Liver (tissue), 9 donors: ENCODE results near the gene CACHD1. TPM values are rescaled to one million over a fixed set of nuclear protein-coding genes. Genes with fewer than 3 reads are reported as not detected.

Experiments
- DNase-seq: peaks from one replicate; pipeline ENCODE4 v3.0.0-alpha.2; 2017; ENCODE audit warnings: low spot score
- H3K27ac ChIP-seq, 2 donors: one replicate each; pipeline ENCODE4 v1.7.0; 2013; ENCODE audit warnings: inconsistent platforms in 2 of 2, low read length in 2 of 2, control low read depth in 1 of 2, low read depth in 1 of 2, mild to moderate bottlenecking in 1 of 2
- H3K27me3 ChIP-seq, 4 donors: one replicate each; pipeline versions ENCODE4 v1.6.1 to v1.7.0; 2013; ENCODE audit warnings: low read length in 3 of 4, inconsistent platforms in 1 of 4, mild to moderate bottlenecking in 1 of 4, moderate library complexity in 1 of 4; ENCODE audit not compliant: control insufficient read depth in 4 of 4, insufficient read depth in 4 of 4
- H3K36me3 ChIP-seq, 4 donors: one replicate each; pipeline versions ENCODE4 v1.6.1 to v1.7.0; 2013; ENCODE audit warnings: low read length in 3 of 4, mild to moderate bottlenecking in 3 of 4, low read depth in 1 of 4, moderate library complexity in 1 of 4; ENCODE audit not compliant: control insufficient read depth in 4 of 4, insufficient read depth in 3 of 4
- H3K4me1 ChIP-seq, 4 donors: one replicate each; pipeline versions ENCODE4 v1.6.1 to v1.7.0; 2013; ENCODE audit warnings: low read length in 3 of 4, mild to moderate bottlenecking in 3 of 4, moderate library complexity in 1 of 4; ENCODE audit not compliant: control insufficient read depth in 4 of 4, insufficient read depth in 4 of 4
- H3K4me3 ChIP-seq, 3 donors: one replicate each; pipeline versions ENCODE4 v1.6.1 to v1.7.0; 2013; ENCODE audit warnings: low read length in 3 of 3, control low read depth in 1 of 3, low read depth in 1 of 3, mild to moderate bottlenecking in 1 of 3
- H3K9ac ChIP-seq, 2 donors: one replicate each; pipeline ENCODE4 v1.7.0; 2013; ENCODE audit warnings: low read length in 2 of 2, mild to moderate bottlenecking in 2 of 2, moderate library complexity in 2 of 2, control low read depth in 1 of 2, low read depth in 1 of 2
- H3K9me3 ChIP-seq, 4 donors: one replicate each; pipeline versions ENCODE4 v1.6.1 to v1.7.0; 2013; ENCODE audit warnings: low read length in 3 of 4; ENCODE audit not compliant: control insufficient read depth in 4 of 4
- FOXA1 ChIP-seq: IDR thresholded peaks from 2 replicates; pipeline ENCODE4 v1.6.1; 2016; ENCODE audit warnings: antibody characterized with exemption
- FOXA2 ChIP-seq: IDR thresholded peaks from 2 replicates; pipeline ENCODE4 v1.6.1; 2016; ENCODE audit warnings: antibody characterized with exemption
- GABPA ChIP-seq, 2 donors: IDR thresholded peaks in 1 of 2; conservative IDR thresholded peaks in 1 of 2; 2 replicates each; pipeline ENCODE4 v1.6.1; 2016; ENCODE audit warnings: antibody characterized with exemption in 2 of 2, mild to moderate bottlenecking in 1 of 2, moderate library complexity in 1 of 2
- HNF4A ChIP-seq, 2 donors: conservative IDR thresholded peaks; 2 replicates each; pipeline ENCODE4 v1.6.1; 2016; ENCODE audit warnings: antibody characterized with exemption in 2 of 2, mild to moderate bottlenecking in 2 of 2
- HNF4G ChIP-seq: IDR thresholded peaks from 2 replicates; pipeline ENCODE4 v1.6.1; 2016; ENCODE audit warnings: antibody characterized with exemption
- JUND ChIP-seq, 2 donors: IDR thresholded peaks; 2 replicates each; pipeline ENCODE4 v1.6.1; 2016; ENCODE audit warnings: antibody characterized with exemption in 2 of 2
- NR2F2 ChIP-seq: IDR thresholded peaks from 2 replicates; pipeline ENCODE4 v1.6.1; 2016; ENCODE audit warnings: antibody characterized with exemption
- RAD21 ChIP-seq, 2 donors: IDR thresholded peaks; 2 replicates each; pipeline ENCODE4 v1.6.1; 2016; ENCODE audit warnings: antibody characterized with exemption in 2 of 2, mild to moderate bottlenecking in 2 of 2
- RXRA ChIP-seq, 2 donors: IDR thresholded peaks; 2 replicates each; pipeline ENCODE4 v1.6.1; 2017 to 2018; ENCODE audit warnings: antibody characterized with exemption in 2 of 2, mild to moderate bottlenecking in 1 of 2
- SP1 ChIP-seq: IDR thresholded peaks from 2 replicates; pipeline ENCODE4 v1.6.1; 2018; ENCODE audit warnings: antibody characterized with exemption, mild to moderate bottlenecking
- TAF1 ChIP-seq: conservative IDR thresholded peaks from 2 replicates; pipeline ENCODE4 v1.6.1; 2016; ENCODE audit warnings: antibody characterized with exemption, mild to moderate bottlenecking
- YY1 ChIP-seq: IDR thresholded peaks from 2 replicates; pipeline ENCODE4 v1.6.1; 2016; ENCODE audit warnings: antibody characterized with exemption, mild to moderate bottlenecking
- WGBS: extraction: QIAGEN DNeasy Blood & Tissue Kit; methylation state at CpG from one replicate; pipeline ENCODE4 v1.1.7; 2013; 5-methylcytosine and 5-hydroxymethylcytosine counted together
- polyA plus RNA-seq, 2 donors: library from polyadenylated mRNA; stranded (reverse) in 1 of 2; unstranded in 1 of 2; fragments of 200-250 nt in 1 of 2; fragments of >200 nt in 1 of 2; fragmentation: Nextera tagmentation in 1 of 2; extraction: Ambion mirVana in 1 of 2; gene quantifications; one replicate each; pipeline versions ENCODE4 v1.2.1 to v1.2.3, GENCODE V29; 2013 to 2015
- total RNA-seq, 2 donors: library from RNA; depleted of rRNA; stranded (reverse); fragments of >200 nt; gene quantifications; one replicate each; pipeline ENCODE4 v1.2.3, GENCODE V29; 2014
- TF ChIP-seq, protein P1 (sequence below): IDR thresholded peaks from 2 replicates; pipeline ENCODE4 v1.6.1; 2016; ENCODE audit warnings: antibody characterized with exemption
- TF ChIP-seq, protein P2 (sequence below): IDR thresholded peaks from 2 replicates; pipeline ENCODE4 v1.6.1; 2016; ENCODE audit warnings: antibody characterized with exemption
- TF ChIP-seq, protein P3 (sequence below): IDR thresholded peaks from 2 replicates; pipeline ENCODE4 v1.6.1; 2016; ENCODE audit warnings: antibody characterized with exemption, mild to moderate bottlenecking
- TF ChIP-seq, protein P4 (sequence below): IDR thresholded peaks from 2 replicates; pipeline ENCODE4 v1.6.1; 2016; ENCODE audit warnings: antibody characterized with exemption
- donor health status: healthy.
- donor health status: healthy.
- donor health status: healthy.
- donor health status: healthy.
- donor health status: healthy.

CACHD1 gene
- total and polyA plus RNA-seq, 4 donors, result 0.68 to 4.2 (median 2.3) TPM

DNA sequence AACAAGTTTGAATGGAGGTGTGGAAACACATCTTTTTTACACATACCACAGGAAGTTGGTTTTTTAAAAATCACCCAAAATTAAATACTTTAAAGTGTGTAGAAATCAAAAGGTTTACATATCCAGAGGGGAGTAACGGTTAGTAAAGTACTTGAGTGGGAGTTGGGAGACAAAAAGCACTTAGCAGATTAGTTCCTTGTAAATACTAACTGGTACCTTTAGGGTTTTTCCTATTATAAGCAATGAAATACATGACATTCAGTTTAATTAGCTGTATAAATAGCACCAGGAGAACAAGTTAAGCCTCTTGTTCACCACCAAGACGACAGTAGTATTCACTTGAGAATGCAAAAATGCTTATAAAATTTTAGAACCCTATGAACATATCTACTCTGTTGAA is 251.2 kb downstream of the CACHD1 start:
- Histone ChIP-seq H3K4me3 (no peak overlapping the region), H3K27me3 (peaks cover 0 to 10% (median 0%) of the 10 kb centered on the region in 4 donors), H3K4me1 (no peaks in the 10 kb centered on the region), H3K27ac (no peak overlapping the region), H3K9ac (no peak overlapping the region), H3K36me3 (no peaks in the 10 kb centered on the region), H3K9me3 (peaks cover 0 to 2% (median 0%) of the 10 kb centered on the region in 4 donors)
- WGBS, result 73% methylated on average over 2 of the region's 2 CpGs
- TF ChIP-seq YY1 (no peak), NR2F2 (no peak), SP1 (no peak), GABPA (IDR thresholded peaks at IDR 0.05 in 1 of 2, conservative IDR thresholded peaks at IDR 0.05 in 1 of 2) (no peak), RAD21 (IDR thresholded peaks at IDR 0.05) (no peak), FOXA2 (no peak)
- TF ChIP-seq, protein P1, sequence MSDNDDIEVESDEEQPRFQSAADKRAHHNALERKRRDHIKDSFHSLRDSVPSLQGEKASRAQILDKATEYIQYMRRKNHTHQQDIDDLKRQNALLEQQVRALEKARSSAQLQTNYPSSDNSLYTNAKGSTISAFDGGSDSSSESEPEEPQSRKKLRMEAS, result no peak
- no peak for DNase-seq

DNA sequence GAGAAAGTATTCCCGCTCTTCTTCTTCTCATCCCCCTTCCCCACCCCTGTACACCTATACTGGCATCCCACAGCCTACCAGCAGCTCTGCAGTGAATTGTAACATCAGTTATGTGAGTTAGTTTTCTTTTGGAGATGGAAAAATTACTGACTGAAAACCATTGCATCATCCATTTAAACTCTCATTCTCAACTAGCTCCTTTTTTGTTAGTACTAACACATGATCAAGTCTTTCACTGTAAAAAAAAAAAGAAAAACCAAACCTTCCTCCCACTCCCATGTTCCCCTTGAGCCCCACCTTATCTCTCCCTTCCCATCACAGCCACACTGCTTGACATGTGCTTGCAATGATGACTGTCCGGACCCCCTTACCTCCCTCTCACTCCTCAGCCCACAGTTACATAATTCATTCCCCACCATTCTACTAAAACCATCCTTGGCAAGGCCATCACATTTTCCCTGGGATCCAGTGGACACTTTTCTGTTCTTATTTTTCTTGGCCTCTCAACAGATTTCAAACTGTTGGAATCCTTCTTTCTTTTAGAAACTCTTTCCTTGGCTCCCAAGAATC is 251.7 kb downstream of the CACHD1 start:
- no peak overlapping the region for H3K27ac ChIP-seq
- H3K27me3 ChIP-seq, result peaks cover 0 to 10% (median 0%) of the 10 kb centered on the region in 4 donors
- TF ChIP-seq, protein P2, sequence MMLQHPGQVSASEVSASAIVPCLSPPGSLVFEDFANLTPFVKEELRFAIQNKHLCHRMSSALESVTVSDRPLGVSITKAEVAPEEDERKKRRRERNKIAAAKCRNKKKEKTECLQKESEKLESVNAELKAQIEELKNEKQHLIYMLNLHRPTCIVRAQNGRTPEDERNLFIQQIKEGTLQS, result no peak
- TF ChIP-seq GABPA (IDR thresholded peaks at IDR 0.05 in 1 of 2, conservative IDR thresholded peaks at IDR 0.05 in 1 of 2), result no peak
- TF ChIP-seq TAF1, result no peak
- TF ChIP-seq, protein P1, result no peak
- TF ChIP-seq JUND (IDR thresholded peaks at IDR 0.05), result no peak
- no peak for TF ChIP-seq NR2F2
- TF ChIP-seq FOXA1, result no peak
- no peak for TF ChIP-seq HNF4A (conservative IDR thresholded peaks at IDR 0.05)
- TF ChIP-seq FOXA2, result no peak
- TF ChIP-seq, protein P3, sequence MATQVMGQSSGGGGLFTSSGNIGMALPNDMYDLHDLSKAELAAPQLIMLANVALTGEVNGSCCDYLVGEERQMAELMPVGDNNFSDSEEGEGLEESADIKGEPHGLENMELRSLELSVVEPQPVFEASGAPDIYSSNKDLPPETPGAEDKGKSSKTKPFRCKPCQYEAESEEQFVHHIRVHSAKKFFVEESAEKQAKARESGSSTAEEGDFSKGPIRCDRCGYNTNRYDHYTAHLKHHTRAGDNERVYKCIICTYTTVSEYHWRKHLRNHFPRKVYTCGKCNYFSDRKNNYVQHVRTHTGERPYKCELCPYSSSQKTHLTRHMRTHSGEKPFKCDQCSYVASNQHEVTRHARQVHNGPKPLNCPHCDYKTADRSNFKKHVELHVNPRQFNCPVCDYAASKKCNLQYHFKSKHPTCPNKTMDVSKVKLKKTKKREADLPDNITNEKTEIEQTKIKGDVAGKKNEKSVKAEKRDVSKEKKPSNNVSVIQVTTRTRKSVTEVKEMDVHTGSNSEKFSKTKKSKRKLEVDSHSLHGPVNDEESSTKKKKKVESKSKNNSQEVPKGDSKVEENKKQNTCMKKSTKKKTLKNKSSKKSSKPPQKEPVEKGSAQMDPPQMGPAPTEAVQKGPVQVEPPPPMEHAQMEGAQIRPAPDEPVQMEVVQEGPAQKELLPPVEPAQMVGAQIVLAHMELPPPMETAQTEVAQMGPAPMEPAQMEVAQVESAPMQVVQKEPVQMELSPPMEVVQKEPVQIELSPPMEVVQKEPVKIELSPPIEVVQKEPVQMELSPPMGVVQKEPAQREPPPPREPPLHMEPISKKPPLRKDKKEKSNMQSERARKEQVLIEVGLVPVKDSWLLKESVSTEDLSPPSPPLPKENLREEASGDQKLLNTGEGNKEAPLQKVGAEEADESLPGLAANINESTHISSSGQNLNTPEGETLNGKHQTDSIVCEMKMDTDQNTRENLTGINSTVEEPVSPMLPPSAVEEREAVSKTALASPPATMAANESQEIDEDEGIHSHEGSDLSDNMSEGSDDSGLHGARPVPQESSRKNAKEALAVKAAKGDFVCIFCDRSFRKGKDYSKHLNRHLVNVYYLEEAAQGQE, result no peak
- no peak for TF ChIP-seq YY1
- no peak for TF ChIP-seq SP1
- TF ChIP-seq HNF4G, result no peak
- TF ChIP-seq RXRA (IDR thresholded peaks at IDR 0.05), result no peak
- TF ChIP-seq, protein P4, sequence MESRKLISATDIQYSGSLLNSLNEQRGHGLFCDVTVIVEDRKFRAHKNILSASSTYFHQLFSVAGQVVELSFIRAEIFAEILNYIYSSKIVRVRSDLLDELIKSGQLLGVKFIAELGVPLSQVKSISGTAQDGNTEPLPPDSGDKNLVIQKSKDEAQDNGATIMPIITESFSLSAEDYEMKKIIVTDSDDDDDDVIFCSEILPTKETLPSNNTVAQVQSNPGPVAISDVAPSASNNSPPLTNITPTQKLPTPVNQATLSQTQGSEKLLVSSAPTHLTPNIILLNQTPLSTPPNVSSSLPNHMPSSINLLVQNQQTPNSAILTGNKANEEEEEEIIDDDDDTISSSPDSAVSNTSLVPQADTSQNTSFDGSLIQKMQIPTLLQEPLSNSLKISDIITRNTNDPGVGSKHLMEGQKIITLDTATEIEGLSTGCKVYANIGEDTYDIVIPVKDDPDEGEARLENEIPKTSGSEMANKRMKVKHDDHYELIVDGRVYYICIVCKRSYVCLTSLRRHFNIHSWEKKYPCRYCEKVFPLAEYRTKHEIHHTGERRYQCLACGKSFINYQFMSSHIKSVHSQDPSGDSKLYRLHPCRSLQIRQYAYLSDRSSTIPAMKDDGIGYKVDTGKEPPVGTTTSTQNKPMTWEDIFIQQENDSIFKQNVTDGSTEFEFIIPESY, result no peak
- 81% methylated on average over 2 of the region's 2 CpGs for WGBS
- H3K4me3 ChIP-seq, result no peak overlapping the region
- peaks cover 0 to 2% (median 0%) of the 10 kb centered on the region in 4 donors for H3K9me3 ChIP-seq
- no peaks in the 10 kb centered on the region for H3K4me1 ChIP-seq
- no peaks in the 10 kb centered on the region for H3K36me3 ChIP-seq
- H3K9ac ChIP-seq, result no peak overlapping the region
- DNase-seq, result no peak
